Endothelial cell of umbilical vein (primary cell): ENCODE measurements around the gene SF3B4. TPM values are rescaled to one million over a fixed set of nuclear protein-coding genes. Genes with fewer than 3 reads are reported as not detected.

Experiments
- Bru-seq: library from RNA; stranded (reverse); fragments of 400-500 nt; gene quantifications from one replicate; lab custom pipeline; 2021; lab: Mats Ljungman, UMichigan
- BruChase-seq, 2 experiments: library from RNA; stranded (reverse); fragments of 400-500 nt; gene quantifications; one replicate each; lab custom pipeline; 2021; lab: Mats Ljungman, UMichigan
- BruUV-seq: library from RNA; stranded (reverse); fragments of 400-500 nt; replicated peaks from 2 replicates; lab custom pipeline; 2021; lab: Mats Ljungman, UMichigan
- CTCF ChIA-PET: fragments of 300-600, 350-600 bp; sonication (Branson Sonifier 250); formaldehyde crosslinking; loops from one replicate; lab custom pipeline; 2021; ENCODE audit warnings: antibody characterized with exemption, inconsistent platforms; lab: Charles Lee
- POLR2A ChIA-PET: fragments of 300-600, 350-600 bp; sonication (Branson Sonifier 250); formaldehyde crosslinking; loops from one replicate; lab custom pipeline; 2021; ENCODE audit warnings: antibody characterized with exemption, inconsistent platforms; lab: Charles Lee
- DNase-seq: peaks from one replicate; pipeline ENCODE4 v3.0.0-alpha.2; 2011; ENCODE audit warnings: low read depth, low spot score
- FAIRE-seq: peaks from 2 replicates; lab custom pipeline; 2011; peaks lifted over from hg19 to GRCh38; lab: Jason Lieb, UNC
- H2AFZ ChIP-seq: 2 replicates; pipeline ENCODE4 v1.6.0; 2012; ENCODE audit warnings: low read depth, low read length, control low read depth, inconsistent platforms
- H3K27ac ChIP-seq: 2 replicates; pipeline ENCODE4 v1.5.1; 2011; ENCODE audit warnings: low read depth, mild to moderate bottlenecking, control low read depth, low read length, moderate library complexity; ENCODE audit not compliant: insufficient read depth
- H3K27me3 ChIP-seq, 2 experiments: 2 replicates each; pipeline versions ENCODE4 v1.6.0 to v1.6.1; 2011; ENCODE audit warnings: low read length in 2 of 2, mixed read lengths in 1 of 2; ENCODE audit not compliant: control insufficient read depth in 2 of 2, insufficient read depth in 2 of 2
- H3K36me3 ChIP-seq, 2 experiments: 2 replicates in 1 of 2; 3 replicates in 1 of 2; pipeline ENCODE4 v1.5.1; 2011; ENCODE audit warnings: low read length in 2 of 2, mild to moderate bottlenecking in 1 of 2, moderate library complexity in 1 of 2; ENCODE audit not compliant: control insufficient read depth in 2 of 2, insufficient read depth in 2 of 2; ENCODE audit errors: extremely low read depth in 1 of 2
- H3K4me1 ChIP-seq: 3 replicates; pipeline ENCODE4 v1.5.1; 2011; ENCODE audit warnings: mild to moderate bottlenecking, low read length; ENCODE audit not compliant: control insufficient read depth, insufficient read depth; ENCODE audit errors: extremely low read depth
- H3K4me2 ChIP-seq: 2 replicates; pipeline ENCODE4 v1.6.1; 2011; ENCODE audit warnings: low read length, control low read depth, mixed read lengths; ENCODE audit not compliant: insufficient read depth
- H3K4me3 ChIP-seq, 3 experiments: fragments of 200-600 bp in 1 of 3; sonication (generic), shearing (Covaris generic) in 1 of 3; replicated peaks in 1 of 3; 2 replicates each; pipeline ENCODE4 v1.5.1; 2011 to 2016; ENCODE audit warnings: control low read depth in 3 of 3, low read length in 3 of 3, mild to moderate bottlenecking in 2 of 3, inconsistent platforms in 1 of 3, low read depth in 1 of 3, moderate library complexity in 1 of 3; ENCODE audit not compliant: insufficient read depth in 1 of 3
- H3K79me2 ChIP-seq: 2 replicates; pipeline ENCODE4 v1.6.0; 2012; ENCODE audit warnings: low read length, inconsistent platforms; ENCODE audit not compliant: control insufficient read depth, insufficient read depth
- H3K9ac ChIP-seq: replicated peaks from 2 replicates; pipeline ENCODE3; 2011; ENCODE audit warnings: low read length, control low read depth; ENCODE audit not compliant: insufficient read depth; ENCODE audit errors: extremely low read depth
- H3K9me1 ChIP-seq: replicated peaks from 3 replicates; pipeline ENCODE4 v1.6.0; 2011; ENCODE audit warnings: mild to moderate bottlenecking, low read length; ENCODE audit not compliant: control insufficient read depth, insufficient read depth; ENCODE audit errors: extremely low read depth
- H3K9me3 ChIP-seq: replicated peaks from 2 replicates; pipeline ENCODE4 v1.5.1; 2012; ENCODE audit warnings: low read length, inconsistent platforms; ENCODE audit not compliant: control insufficient read depth, insufficient read depth
- H4K20me1 ChIP-seq: replicated peaks from 2 replicates; pipeline ENCODE3; 2011; ENCODE audit warnings: mild to moderate bottlenecking, low read length; ENCODE audit not compliant: control insufficient read depth, insufficient read depth; ENCODE audit errors: extremely low read depth
- EZH2 ChIP-seq: IDR thresholded peaks from 2 replicates; pipeline ENCODE4 v1.6.1; 2012; ENCODE audit warnings: borderline replicate concordance, low read depth, mild to moderate bottlenecking, moderate library complexity, low read length, inconsistent platforms; ENCODE audit not compliant: severe bottlenecking
- FOS ChIP-seq: IDR thresholded peaks from 2 replicates; pipeline ENCODE4 v1.6.1; 2011; ENCODE audit warnings: mild to moderate bottlenecking, low read length, moderate library complexity, borderline replicate concordance; ENCODE audit not compliant: insufficient read depth
- GATA2 ChIP-seq: IDR thresholded peaks from 2 replicates; pipeline ENCODE4 v1.7.0; 2011; ENCODE audit warnings: low read depth, mild to moderate bottlenecking, moderate library complexity, mixed read lengths, low read length; ENCODE audit not compliant: insufficient read length, insufficient read depth
- JUN ChIP-seq: IDR thresholded peaks from 2 replicates; pipeline ENCODE4 v1.6.1; 2011; ENCODE audit warnings: borderline replicate concordance, low read depth; ENCODE audit not compliant: insufficient read length, insufficient read depth
- MAX ChIP-seq: IDR thresholded peaks from 2 replicates; pipeline ENCODE4 v1.6.1; 2011; ENCODE audit not compliant: insufficient read depth, insufficient read length
- MYC ChIP-seq: IDR thresholded peaks from one replicate; pipeline ENCODE4 v1.6.1; 2011; ENCODE audit warnings: mild to moderate bottlenecking, low read depth, low read length
- POLR2A ChIP-seq: IDR thresholded peaks from 2 replicates; pipeline ENCODE4 v1.6.1; 2012; ENCODE audit warnings: low read depth, mild to moderate bottlenecking, control low read depth, low read length
- POLR2AphosphoS5 ChIP-seq: IDR thresholded peaks from 2 replicates; pipeline ENCODE4 v1.6.1; 2012; ENCODE audit warnings: low read depth, mild to moderate bottlenecking, control low read depth, low read length, moderate library complexity; ENCODE audit not compliant: insufficient read depth
- dilution Hi-C: fragments of 300-500 bp; cut with MboI; formaldehyde crosslinking; loops from one replicate; pipeline ENCODE4 v1.15.0; 2019; ENCODE audit warnings: low sequenced_read_pairs; ENCODE audit not compliant: extremely low pct_ligation_motif_present
- intact Hi-C: fragments of 100-400 bp; cut with micrococcal nuclease; formaldehyde crosslinking; loops from one replicate; pipeline ENCODE4 v1.10.0; 2022
- long read RNA-seq: library from polyadenylated mRNA; stranded (forward); transcript quantifications from one replicate; pipeline ENCODE4 v2.0.0, GENCODE V29; 2021
- polyA minus RNA-seq, 3 experiments: library from RNA; depleted of rRNA, polyadenylated mRNA; stranded (reverse); fragments of >200 nt; gene quantifications; 1 replicate in 1 of 3; 2 replicates in 2 of 3; pipeline ENCODE4 v1.2.3, GENCODE V29; 2011
- polyA plus RNA-seq, 4 experiments: library from polyadenylated mRNA; depleted of rRNA in 3 of 4; stranded (reverse) in 3 of 4; unstranded in 1 of 4; fragments of >200 nt; gene quantifications; 2 replicates each; pipeline versions ENCODE4 v1.2.1 to v1.2.3, GENCODE V29; 2011 to 2012; ENCODE audit warnings: missing spikeins in 1 of 4
- total RNA-seq: library from RNA; stranded (reverse); gene quantifications from 2 replicates; pipeline ENCODE4 v1.2.3, GENCODE V29; 2021
- TF ChIP-seq, protein P1 (sequence below), 2 donors: IDR thresholded peaks; 1 replicate in 1 of 2; 2 replicates in 1 of 2; pipeline ENCODE4 v1.5.1; 2011; ENCODE audit warnings: low read length in 2 of 2, mild to moderate bottlenecking in 2 of 2, moderate library complexity in 2 of 2, control low read depth in 1 of 2, inconsistent platforms in 1 of 2, low read depth in 1 of 2; ENCODE audit not compliant: insufficient read depth in 1 of 2; ENCODE audit errors: extremely low read depth in 1 of 2

SF3B4 gene, protein sequence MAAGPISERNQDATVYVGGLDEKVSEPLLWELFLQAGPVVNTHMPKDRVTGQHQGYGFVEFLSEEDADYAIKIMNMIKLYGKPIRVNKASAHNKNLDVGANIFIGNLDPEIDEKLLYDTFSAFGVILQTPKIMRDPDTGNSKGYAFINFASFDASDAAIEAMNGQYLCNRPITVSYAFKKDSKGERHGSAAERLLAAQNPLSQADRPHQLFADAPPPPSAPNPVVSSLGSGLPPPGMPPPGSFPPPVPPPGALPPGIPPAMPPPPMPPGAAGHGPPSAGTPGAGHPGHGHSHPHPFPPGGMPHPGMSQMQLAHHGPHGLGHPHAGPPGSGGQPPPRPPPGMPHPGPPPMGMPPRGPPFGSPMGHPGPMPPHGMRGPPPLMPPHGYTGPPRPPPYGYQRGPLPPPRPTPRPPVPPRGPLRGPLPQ
- total RNA-seq, result 68.7 and 74.4 TPM in 2 replicates
- 61.2 and 62.7 TPM in 2 replicates for polyA plus RNA-seq
- 45.3 and 45.4 TPM in 2 replicates for polyA plus RNA-seq (2011; cell fraction: cytosol; rRNA removed)
- polyA plus RNA-seq (2011; cell fraction: nucleus; rRNA removed), result 33.4 and 44.2 TPM in 2 replicates
- polyA plus RNA-seq (2012), result 43.0 and 79.3 TPM in 2 replicates
- 36.7 and 43.3 TPM in 2 replicates for polyA minus RNA-seq
- polyA minus RNA-seq (2011; cell fraction: cytosol; rRNA and poly(A)+ RNA removed), result 38.5 TPM
- polyA minus RNA-seq (2011; cell fraction: nucleus; rRNA and poly(A)+ RNA removed), result 17.8 and 34.2 TPM in 2 replicates
- percentile 94 among the genes with signal in this experiment for Bru-seq, nascent RNA
- BruChase-seq, experiment 1, labeled RNA remaining after a 6-hour chase, result percentile 96 among the genes with signal in this experiment
- percentile 96 among the genes with signal in this experiment for BruChase-seq, experiment 2, labeled RNA remaining after a 2-hour chase
- long read RNA-seq, transcript SF3B4-201 (6 exons, 2,085 nt), result major isoform, 285 of 304 reads
- long read RNA-seq, partial matches to known transcripts, result 17 of 304 reads
- long read RNA-seq, other reads (novel, unspliced or antisense), result 2 of 304 reads

DNA sequence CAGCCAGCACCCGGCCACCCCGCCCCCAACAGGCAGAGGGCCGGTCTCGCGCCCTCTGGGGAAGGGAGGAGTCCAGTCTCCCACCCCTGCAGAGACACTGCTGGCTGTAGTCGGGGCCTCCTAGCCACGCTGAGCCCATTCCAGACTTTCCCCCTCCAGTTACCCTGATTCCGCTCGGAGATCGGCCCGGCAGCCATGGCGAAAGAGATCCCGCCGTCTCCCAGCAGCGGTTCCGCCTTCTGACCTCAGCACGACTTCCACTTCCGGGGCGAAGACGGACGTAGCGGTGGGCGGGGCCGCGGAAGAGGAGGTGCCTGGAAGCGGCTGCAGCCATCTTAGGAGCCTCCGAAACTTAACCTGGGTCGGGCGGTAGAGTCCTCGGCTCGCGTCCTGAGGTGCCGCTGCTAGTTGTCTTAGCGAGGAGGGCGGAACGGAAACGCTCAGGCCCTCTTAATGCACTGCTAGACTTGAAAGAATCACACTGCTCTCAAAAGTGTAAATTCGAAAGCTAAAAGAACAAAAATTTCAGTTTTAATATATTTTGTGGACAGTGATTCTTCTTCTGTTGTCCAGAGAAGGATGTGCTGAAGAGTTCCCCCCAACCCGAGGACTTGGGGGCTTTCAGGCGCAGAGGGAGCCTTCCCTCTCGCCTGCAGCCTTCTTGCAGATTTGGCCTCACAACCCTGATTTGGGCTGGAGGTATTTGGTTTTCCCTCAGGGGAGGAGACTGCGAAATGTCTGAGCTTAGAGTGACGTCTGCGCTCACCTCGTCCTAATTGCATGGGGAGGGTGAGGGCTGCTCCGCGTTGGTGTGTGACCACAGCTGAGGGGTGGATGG is at the start of gene SF3B4:
Gene SF3B4, minus strand, starts transcription at position 241 of the 838 bp plus-strand sequence. Its CDS starts 44 bp downstream, at position 197.
- Histone ChIP-seq H3K9me3 (no peaks in the 10 kb centered on the region), H3K4me3 (peak within 1 kb of the TSS; percentile 65 to 88 (median 77)), H3K9me1 (no peaks in the 10 kb centered on the region), H3K9ac (peak within 1 kb of the TSS; percentile 86), H4K20me1 (no peaks in the 10 kb centered on the region), H3K79me2 (peaks cover 30% of the 10 kb centered on the region), H3K4me1 (peaks cover 27% of the 10 kb centered on the region), H3K4me2 (peak within 1 kb of the TSS; percentile 97), H3K27ac (peak within 1 kb of the TSS; percentile 74), H3K27me3 (no peaks in the 10 kb centered on the region), H3K36me3 (peaks cover 17 to 26% of the 10 kb centered on the region in 2 experiments), H2AFZ (peak within 1 kb of the TSS; percentile 78)
- no peak for TF ChIP-seq GATA2
- TF ChIP-seq POLR2AphosphoS5, result peak; percentile 91
- no peak for TF ChIP-seq EZH2
- peak; percentile 5 for TF ChIP-seq MAX
- no peak for TF ChIP-seq MYC
- TF ChIP-seq POLR2A, result peak; percentile 97
- no peak for TF ChIP-seq JUN
- TF ChIP-seq FOS, result no peak
- TF ChIP-seq, protein P1, sequence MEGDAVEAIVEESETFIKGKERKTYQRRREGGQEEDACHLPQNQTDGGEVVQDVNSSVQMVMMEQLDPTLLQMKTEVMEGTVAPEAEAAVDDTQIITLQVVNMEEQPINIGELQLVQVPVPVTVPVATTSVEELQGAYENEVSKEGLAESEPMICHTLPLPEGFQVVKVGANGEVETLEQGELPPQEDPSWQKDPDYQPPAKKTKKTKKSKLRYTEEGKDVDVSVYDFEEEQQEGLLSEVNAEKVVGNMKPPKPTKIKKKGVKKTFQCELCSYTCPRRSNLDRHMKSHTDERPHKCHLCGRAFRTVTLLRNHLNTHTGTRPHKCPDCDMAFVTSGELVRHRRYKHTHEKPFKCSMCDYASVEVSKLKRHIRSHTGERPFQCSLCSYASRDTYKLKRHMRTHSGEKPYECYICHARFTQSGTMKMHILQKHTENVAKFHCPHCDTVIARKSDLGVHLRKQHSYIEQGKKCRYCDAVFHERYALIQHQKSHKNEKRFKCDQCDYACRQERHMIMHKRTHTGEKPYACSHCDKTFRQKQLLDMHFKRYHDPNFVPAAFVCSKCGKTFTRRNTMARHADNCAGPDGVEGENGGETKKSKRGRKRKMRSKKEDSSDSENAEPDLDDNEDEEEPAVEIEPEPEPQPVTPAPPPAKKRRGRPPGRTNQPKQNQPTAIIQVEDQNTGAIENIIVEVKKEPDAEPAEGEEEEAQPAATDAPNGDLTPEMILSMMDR (IDR thresholded peaks at IDR 0.05; ENCODE audit: extremely low read depth in 1 of 2, insufficient read depth in 1 of 2, low read depth in 1 of 2, low read length in 2 of 2), result peak in 1 of 2 donors; percentile 13
- DNase-seq (peak; percentile 94), FAIRE-seq (peak; percentile 94)
- TSS peak; percentile 96 for BruUV-seq
- ChIA-PET POLR2A (interaction anchor here (1.0 kb wide), 1 partner anchor 41 kb away, joined by 7 read pairs; a partner anchor contains a TSS), CTCF (interaction anchor here (0.7 to 1.1 kb wide), 3 partner anchors 10 to 259 kb away, joined by 3 read pairs; no protein-coding TSS in a partner anchor)
- intact Hi-C loops, result loop anchor here (1.0 kb wide), 3 partner anchors 9 to 39 kb away; no protein-coding TSS in a partner anchor
- dilution Hi-C loops, result no loop called here
